Muscle layer of duodenum (tissue), 2 donors: ENCODE data around the gene TUG1.

Experiments
- H3K27ac ChIP-seq: one replicate; pipeline ENCODE4 v1.7.0; 2013; ENCODE audit warnings: mild to moderate bottlenecking, low read length
- H3K27me3 ChIP-seq: one replicate; pipeline ENCODE4 v1.7.0; 2013; ENCODE audit warnings: low read depth, mild to moderate bottlenecking, control low read depth, low read length
- H3K36me3 ChIP-seq, 2 donors: one replicate each; pipeline ENCODE4 v1.7.0; 2013; ENCODE audit warnings: low read length in 2 of 2, control low read depth in 1 of 2, mild to moderate bottlenecking in 1 of 2; ENCODE audit not compliant: insufficient read depth in 2 of 2, control insufficient read depth in 1 of 2
- H3K4me1 ChIP-seq, 2 donors: one replicate each; pipeline ENCODE4 v1.7.0; 2013; ENCODE audit warnings: low read length in 2 of 2, mild to moderate bottlenecking in 2 of 2, control low read depth in 1 of 2, moderate library complexity in 1 of 2; ENCODE audit not compliant: insufficient read depth in 2 of 2, control insufficient read depth in 1 of 2
- H3K4me3 ChIP-seq, 2 donors: one replicate each; pipeline ENCODE4 v1.7.0; 2013; ENCODE audit warnings: low read length in 2 of 2, low read depth in 1 of 2, mild to moderate bottlenecking in 1 of 2
- H3K9me3 ChIP-seq, 2 donors: one replicate each; pipeline ENCODE4 v1.7.0; 2013; ENCODE audit warnings: low read length in 2 of 2, control low read depth in 1 of 2, mild to moderate bottlenecking in 1 of 2; ENCODE audit not compliant: control insufficient read depth in 1 of 2
- donor health status: healthy.

TUG1 gene

DNA sequence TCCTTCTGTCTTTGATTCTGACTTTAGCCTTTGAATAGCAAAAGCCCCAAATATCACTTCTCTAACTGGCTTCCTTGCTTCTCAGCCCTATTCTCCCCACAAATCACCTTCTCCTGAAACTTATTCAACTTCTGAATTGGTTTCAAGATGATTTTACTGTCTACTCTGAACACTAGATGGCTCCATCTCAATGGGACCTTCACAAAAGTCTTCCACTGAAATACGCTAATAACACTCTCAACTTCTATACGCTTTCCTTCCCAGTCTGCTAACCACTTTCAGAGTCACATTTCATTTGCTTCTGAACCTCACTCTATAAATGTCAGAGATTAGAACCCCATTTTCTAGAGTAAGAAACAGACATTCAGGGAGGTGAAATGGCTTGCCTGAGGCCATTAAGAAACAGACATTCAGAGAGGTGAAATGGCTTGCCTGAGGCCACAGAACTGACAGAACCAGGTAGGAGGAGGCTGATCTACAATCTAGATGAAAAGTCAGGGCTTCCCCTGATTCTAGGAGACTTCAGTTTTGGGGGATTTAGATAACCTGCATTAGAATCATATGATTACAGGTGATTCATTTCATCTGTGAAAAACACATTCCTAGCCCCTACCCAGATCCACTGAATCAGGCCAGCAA, 21.1 kb upstream of the TUG1 start:
- Histone ChIP-seq H3K9me3 (no peaks in the 10 kb centered on the region), H3K4me3 (no peak overlapping the region), H3K27me3 (no peaks in the 10 kb centered on the region), H3K27ac (peak overlapping the region; percentile 2), H3K4me1 (peaks cover 9 to 23% of the 10 kb centered on the region in 2 donors), H3K36me3 (peaks cover 50 to 57% of the 10 kb centered on the region in 2 donors)

DNA sequence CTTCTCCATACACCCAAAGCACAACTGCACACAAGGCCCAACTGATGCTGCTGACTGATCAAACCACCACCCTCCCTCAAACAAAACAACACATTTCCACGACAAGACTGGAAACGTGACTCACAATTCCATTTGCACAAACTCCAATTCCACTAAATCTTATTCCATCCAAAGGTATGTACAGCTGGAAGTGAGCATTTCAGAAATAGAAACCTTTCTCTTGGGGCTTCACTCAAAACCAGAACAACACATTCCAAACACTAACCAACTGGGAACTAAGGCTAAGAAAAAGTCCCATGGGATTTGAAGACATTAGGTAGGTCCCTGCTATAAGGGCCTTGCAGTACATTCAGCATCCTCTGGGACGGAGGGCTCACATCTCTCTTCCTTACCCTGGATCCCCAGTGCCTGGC, 20.1 kb upstream of the TUG1 start:
- Histone ChIP-seq H3K9me3 (no peaks in the 10 kb centered on the region), H3K4me3 (no peak overlapping the region), H3K27ac (no peak overlapping the region), H3K36me3 (peaks cover 47 to 55% of the 10 kb centered on the region in 2 donors), H3K4me1 (peaks cover 9 to 23% of the 10 kb centered on the region in 2 donors), H3K27me3 (no peaks in the 10 kb centered on the region)

DNA sequence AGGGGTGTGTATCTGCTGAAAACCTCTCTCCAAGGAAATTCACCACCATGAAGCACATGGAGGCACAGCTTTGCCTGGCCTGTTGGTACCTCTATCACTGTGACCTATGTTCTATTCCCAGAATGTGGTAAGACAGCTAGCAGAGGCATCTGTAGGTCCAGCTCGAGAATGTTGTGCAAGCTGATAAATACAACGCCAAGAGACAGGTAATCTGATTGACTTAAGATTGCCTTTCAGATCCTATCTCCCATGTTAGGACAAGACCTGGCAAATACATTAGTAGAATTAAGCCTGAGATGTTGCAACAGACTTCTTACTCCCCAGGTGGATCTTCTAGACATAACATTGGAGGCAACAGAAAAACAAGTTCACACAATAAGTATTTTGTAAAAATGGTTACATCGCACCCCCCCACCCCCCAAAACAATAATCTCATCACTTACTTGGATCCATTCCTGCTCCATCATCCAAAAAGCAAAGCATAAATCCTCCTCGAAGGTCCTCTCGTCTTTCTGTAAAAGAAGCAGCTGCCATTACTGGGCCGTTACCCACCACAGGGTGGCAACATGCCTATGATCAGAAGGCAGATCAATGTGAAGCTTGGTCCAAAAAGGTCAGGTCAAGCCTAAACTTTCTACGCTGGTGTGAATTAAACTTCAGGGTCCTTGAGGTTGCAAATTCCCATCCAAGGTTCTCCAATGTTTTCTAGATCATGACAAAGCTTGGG, 19.0 kb upstream of the TUG1 start:
- H3K4me1 ChIP-seq, result peaks cover 9 to 23% of the 10 kb centered on the region in 2 donors
- H3K27ac ChIP-seq, result no peak overlapping the region
- peaks cover 43% of the 10 kb centered on the region in 2 donors for H3K36me3 ChIP-seq
- H3K9me3 ChIP-seq, result no peaks in the 10 kb centered on the region
- H3K27me3 ChIP-seq, result no peaks in the 10 kb centered on the region
- no peak overlapping the region for H3K4me3 ChIP-seq

DNA sequence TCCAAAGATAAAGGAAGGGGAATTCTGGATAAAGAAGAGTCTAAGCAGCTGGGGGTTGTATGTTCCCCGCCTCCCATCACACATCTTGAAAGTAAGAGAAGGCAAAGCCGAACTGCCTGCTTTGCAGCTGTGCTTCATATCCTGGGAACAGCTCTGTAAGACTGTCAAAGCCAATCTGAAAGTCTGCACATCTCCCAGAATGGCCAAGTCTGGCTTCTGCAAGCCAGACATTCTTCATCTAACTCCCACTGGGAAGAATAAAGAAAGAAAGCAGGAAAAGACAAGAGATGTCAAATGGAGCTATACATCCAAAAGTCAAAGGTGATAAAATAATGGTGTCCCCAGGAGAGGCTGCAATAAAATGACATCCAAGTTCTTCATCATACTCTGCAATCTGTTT, 15.9 kb upstream of the TUG1 start:
- Histone ChIP-seq H3K4me1 (peaks cover 0 to 5% of the 10 kb centered on the region in 2 donors), H3K36me3 (peaks cover 26 to 31% of the 10 kb centered on the region in 2 donors), H3K27ac (no peak overlapping the region), H3K9me3 (no peaks in the 10 kb centered on the region), H3K27me3 (no peaks in the 10 kb centered on the region), H3K4me3 (no peak overlapping the region)

DNA sequence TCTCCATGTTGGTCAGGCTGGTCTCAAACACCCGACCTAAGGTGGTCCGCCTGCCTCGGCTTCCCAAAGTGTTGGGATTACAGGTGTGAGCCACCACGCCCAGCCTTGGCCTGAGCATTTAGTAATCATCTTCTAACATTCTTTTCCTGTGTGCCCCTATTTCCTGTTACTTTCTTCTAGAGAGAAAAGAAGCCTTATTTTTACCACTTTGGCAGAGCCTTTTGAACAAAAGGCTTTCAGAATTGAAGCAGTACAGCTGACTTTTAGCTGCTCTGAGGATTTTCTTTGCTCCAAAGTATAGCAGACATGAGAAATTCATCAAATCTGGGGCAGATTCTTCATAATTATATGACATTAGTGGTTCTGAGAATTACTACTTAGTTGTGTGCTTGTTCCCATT, 13.9 kb upstream of the TUG1 start:
- Histone ChIP-seq H3K9me3 (no peaks in the 10 kb centered on the region), H3K27ac (no peak overlapping the region), H3K27me3 (no peaks in the 10 kb centered on the region), H3K4me3 (no peak overlapping the region), H3K4me1 (no peaks in the 10 kb centered on the region), H3K36me3 (peaks cover 12 to 17% of the 10 kb centered on the region in 2 donors)

DNA sequence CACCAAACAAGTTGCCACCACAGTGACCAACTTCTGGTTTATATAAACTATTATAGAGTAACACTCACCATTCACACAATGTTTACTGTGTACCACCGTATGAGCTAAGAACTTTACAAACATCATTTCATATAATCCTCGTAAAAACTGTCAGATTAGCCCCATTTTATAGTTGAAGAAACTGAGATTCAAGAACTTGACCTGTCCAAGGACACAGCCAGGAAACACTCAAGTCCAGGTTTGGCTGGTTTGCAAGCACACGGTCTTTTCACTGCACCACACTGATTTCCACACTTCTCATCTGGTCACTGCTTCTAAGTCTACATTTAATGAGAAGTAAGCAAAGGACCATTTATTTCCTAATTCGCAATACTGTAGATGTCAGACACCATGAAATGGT, 4.2 kb upstream of the TUG1 start:
- Histone ChIP-seq H3K4me1 (peaks cover 5 to 9% of the 10 kb centered on the region in 2 donors), H3K4me3 (no peak overlapping the region), H3K9me3 (peaks cover 0 to 5% of the 10 kb centered on the region in 2 donors), H3K27ac (no peak overlapping the region), H3K36me3 (no peaks in the 10 kb centered on the region), H3K27me3 (no peaks in the 10 kb centered on the region)

DNA sequence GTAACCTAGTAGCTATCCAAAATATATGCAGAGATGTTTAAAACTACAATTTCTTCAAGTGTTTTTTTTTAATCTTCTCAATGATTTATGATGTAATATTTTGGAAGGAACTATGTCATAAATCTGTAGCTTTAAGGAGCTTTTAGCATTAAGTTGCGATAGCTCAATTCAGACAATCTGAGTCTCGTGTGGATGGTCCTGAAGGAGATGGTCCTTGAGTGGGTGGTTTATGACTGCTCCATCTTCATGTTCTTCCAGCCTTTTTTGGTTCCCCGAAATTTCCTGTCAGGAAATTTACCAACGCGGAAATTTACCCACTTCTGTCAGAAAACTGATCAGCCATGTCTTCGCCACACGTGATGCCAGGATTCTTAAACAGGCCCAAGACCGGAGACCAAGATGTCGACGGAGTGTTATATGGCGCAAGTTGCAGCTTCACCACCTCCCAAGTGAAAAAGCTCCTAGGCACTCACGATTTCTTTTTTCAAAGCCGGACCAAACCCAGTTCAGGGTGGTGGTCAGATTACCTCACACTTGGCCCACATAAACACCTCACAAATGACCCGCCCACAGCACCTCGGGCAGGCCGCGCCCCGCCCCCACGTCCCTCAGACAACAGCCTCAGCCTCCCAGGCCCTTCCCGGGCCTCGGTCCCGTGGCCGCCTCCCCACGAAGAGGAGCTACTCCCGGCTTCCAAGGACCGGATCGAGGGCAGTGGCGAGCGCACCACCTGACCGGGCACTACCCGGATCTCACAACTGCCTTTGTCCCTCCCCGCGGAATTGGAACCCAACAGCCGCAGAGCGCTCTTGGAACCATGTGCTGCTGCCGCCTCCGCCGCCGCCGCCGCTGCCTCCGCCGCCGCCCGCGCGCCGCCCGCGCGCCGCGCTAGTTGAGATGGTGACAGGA, 796 bp upstream of the TUG1 start, which contains the start of gene MORC2:
MORC2 (minus strand) TSS at position 760 of the 909 bp plus-strand sequence. CDS start 885 bp downstream, outside the sequence.
- peaks cover 18 to 27% of the 10 kb centered on the region in 2 donors for H3K36me3 ChIP-seq
- peak within 1 kb of the TSS; percentile 88 for H3K4me3 ChIP-seq
- peak within 1 kb of the TSS; percentile 68 for H3K27ac ChIP-seq
- H3K27me3 ChIP-seq, result no peaks in the 10 kb centered on the region
- H3K4me1 ChIP-seq, result peaks cover 10 to 31% of the 10 kb centered on the region in 2 donors
- peaks cover 22 to 28% of the 10 kb centered on the region in 2 donors for H3K9me3 ChIP-seq

DNA sequence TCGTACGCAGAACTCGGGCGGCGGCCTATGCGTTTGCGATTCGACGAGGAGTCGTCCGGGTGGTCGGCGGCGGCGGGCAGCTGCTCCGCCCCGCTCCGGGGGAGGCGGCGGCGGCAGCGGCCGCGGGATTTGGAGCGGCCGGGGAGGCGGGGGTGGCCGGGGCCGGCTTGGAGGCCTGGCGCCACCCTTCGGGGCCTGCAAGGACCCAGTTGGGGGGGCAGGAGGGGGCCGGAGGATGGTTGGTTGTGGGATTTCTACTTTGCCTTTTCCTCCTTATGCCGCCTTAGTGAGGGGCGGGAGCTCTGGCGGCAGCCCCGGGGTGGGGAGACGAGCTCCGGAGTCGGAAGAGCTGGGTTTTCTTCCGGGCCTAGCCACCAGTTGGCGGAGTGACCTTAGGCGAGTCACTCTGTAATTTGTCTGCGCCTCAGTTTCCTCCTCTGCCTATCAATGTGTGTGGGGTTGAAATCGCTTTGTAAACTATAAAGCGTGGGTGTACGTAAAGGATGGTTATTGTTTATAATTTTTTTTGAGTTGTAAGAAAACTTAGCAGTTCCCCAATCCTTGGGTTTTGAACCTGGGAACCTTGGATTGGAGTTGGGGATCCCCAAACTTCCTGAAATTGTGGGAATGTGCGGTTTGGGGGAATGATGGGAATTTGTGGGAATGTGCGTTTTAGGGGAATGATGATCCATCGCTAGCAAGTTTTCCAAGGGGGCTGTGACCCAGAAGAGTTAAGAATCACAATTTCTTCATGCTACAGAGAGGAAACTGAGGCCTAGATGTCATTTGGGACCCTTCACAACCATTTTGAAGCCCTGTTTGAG, 679 bp downstream of the TUG1 start:
- H3K4me1 ChIP-seq, result peaks cover 10 to 31% of the 10 kb centered on the region in 2 donors
- H3K9me3 ChIP-seq, result peaks cover 29 to 35% of the 10 kb centered on the region in 2 donors
- peak overlapping the region; percentile 68 for H3K27ac ChIP-seq
- H3K27me3 ChIP-seq, result no peaks in the 10 kb centered on the region
- H3K36me3 ChIP-seq, result peaks cover 33 to 41% of the 10 kb centered on the region in 2 donors
- peak overlapping the region; percentile 88 for H3K4me3 ChIP-seq

DNA sequence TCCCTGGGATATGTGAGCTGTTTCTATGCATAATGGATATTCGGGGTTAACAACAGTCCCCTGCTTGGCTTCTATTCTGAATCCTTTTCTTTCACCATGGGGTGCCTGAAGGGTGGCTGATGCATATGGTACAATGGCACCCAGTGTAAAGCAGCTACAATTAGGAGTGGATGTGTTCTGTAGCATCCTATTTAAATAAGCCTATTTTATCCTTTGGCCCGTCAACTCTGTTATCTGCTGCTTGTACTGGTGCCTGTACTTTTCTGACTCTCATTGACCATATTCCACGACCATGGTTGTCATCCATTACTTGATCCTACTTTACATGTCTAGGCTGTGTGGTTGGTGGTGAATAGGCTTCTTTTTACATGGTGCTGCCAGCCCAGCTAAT, 1.3 kb downstream of the TUG1 start:
- Histone ChIP-seq H3K36me3 (peaks cover 37 to 47% of the 10 kb centered on the region in 2 donors), H3K4me3 (peak overlapping the region; percentile 88), H3K27me3 (no peaks in the 10 kb centered on the region), H3K27ac (peak overlapping the region; percentile 68), H3K9me3 (peaks cover 34 to 39% of the 10 kb centered on the region in 2 donors), H3K4me1 (peaks cover 10 to 31% of the 10 kb centered on the region in 2 donors)

DNA sequence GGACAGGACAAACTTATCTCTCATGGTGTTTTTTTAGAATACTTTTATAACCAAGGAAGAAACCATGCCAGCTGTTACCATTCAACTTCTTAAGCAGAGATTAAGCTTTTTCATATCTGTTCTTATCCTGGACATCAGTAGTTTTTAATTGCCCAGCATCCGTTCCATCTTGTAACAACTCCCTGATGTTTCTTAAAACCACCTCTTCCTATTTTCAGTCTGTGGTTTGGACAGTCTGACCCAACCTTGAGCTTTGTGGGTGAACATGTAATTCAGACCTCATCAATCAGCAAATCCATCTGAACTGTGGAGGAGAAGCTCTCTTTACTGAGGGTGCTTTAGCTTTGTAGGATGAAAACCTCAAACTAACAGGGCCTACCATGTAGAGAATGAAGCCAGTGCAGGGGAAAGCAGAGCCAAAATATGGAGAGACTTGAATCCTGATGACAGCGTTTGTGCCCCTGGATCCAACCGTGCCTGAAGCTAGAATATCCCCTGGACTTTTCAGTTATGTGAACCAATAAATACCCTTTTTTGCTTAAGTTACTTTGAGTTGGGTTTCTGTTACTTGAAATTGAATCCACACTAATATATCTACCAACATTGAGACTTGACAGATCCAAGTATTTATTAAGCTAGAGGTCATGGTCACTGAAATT, 9.4 kb downstream of the TUG1 start:
- peaks cover 34 to 41% of the 10 kb centered on the region in 2 donors for H3K9me3 ChIP-seq
- H3K27me3 ChIP-seq, result no peaks in the 10 kb centered on the region
- no peaks in the 10 kb centered on the region for H3K4me1 ChIP-seq
- H3K4me3 ChIP-seq, result peak overlapping the region in 1 of 2 donors; percentile 10
- H3K36me3 ChIP-seq, result peaks cover 21 to 23% of the 10 kb centered on the region in 2 donors
- H3K27ac ChIP-seq, result no peak overlapping the region
